H1 (cell line): ENCODE results near the gene GPBP1. TPM values are rescaled to one million over a fixed set of nuclear protein-coding genes. Genes with fewer than 3 reads are reported as not detected.

Experiments used
- CTCF ChIA-PET: fragments of 300-600 bp; sonication (Branson Sonifier 250); formaldehyde crosslinking; loops from one replicate; lab custom pipeline; 2021; ENCODE audit not compliant: partially characterized antibody; lab: Charles Lee
- POLR2A ChIA-PET: fragments of 300-600 bp; sonication (Branson Sonifier 250); formaldehyde crosslinking; loops from one replicate; lab custom pipeline; 2021; ENCODE audit warnings: inconsistent platforms; ENCODE audit not compliant: partially characterized antibody; lab: Charles Lee
- DNase-seq, 2 experiments: peaks; one replicate each; pipeline versions ENCODE4 v3.0.0 to v3.0.0-alpha.2; 2010 to 2022; ENCODE audit warnings: low spot score in 2 of 2, low read depth in 1 of 2, mixed read lengths in 1 of 2
- FAIRE-seq: peaks from 2 replicates; lab custom pipeline; 2011; peaks lifted over from hg19 to GRCh38; lab: Jason Lieb, UNC
- H2AFZ ChIP-seq: 2 replicates; pipeline ENCODE4 v1.8.1; 2012; ENCODE audit warnings: low read length, inconsistent platforms
- H2AK5ac ChIP-seq: 2 replicates; pipeline ENCODE4 v1.6.1; 2013; ENCODE audit warnings: low read depth, low read length
- H2BK120ac ChIP-seq: replicated peaks from 2 replicates; pipeline ENCODE3; 2013; ENCODE audit warnings: low read depth, low read length, inconsistent platforms
- H2BK12ac ChIP-seq: 2 replicates; pipeline ENCODE4 v1.6.1; 2013; ENCODE audit warnings: low read depth, low read length
- H2BK15ac ChIP-seq: 2 replicates; pipeline ENCODE4 v1.6.1; 2013; ENCODE audit warnings: low read length
- H2BK20ac ChIP-seq: 2 replicates; pipeline ENCODE4 v1.6.1; 2013; ENCODE audit warnings: low read length
- H2BK5ac ChIP-seq: 2 replicates; pipeline ENCODE4 v1.6.1; 2013; ENCODE audit warnings: low read depth, low read length
- H3K14ac ChIP-seq: 2 replicates; pipeline ENCODE4 v1.6.1; 2013; ENCODE audit warnings: inconsistent platforms; ENCODE audit not compliant: insufficient read length
- H3K18ac ChIP-seq: 2 replicates; pipeline ENCODE4 v1.6.1; 2013; ENCODE audit warnings: low read length; ENCODE audit errors: extremely low read depth
- H3K23ac ChIP-seq: 2 replicates; pipeline ENCODE4 v1.6.1; 2013; ENCODE audit warnings: inconsistent platforms; ENCODE audit not compliant: insufficient read length
- H3K23me2 ChIP-seq: 2 replicates; pipeline ENCODE4 v1.6.1; 2013; ENCODE audit warnings: low read depth, low read length
- H3K27ac ChIP-seq: 2 replicates; pipeline ENCODE4 v1.6.1; 2011; ENCODE audit warnings: low read depth, low read length, inconsistent platforms
- H3K27me3 ChIP-seq, 4 experiments: replicated peaks in 1 of 4; 1 replicate in 1 of 4; 2 replicates in 3 of 4; pipeline versions ENCODE4 v1.6.1 to v1.8.1; 2011 to 2013; ENCODE audit warnings: low read length in 3 of 4, mild to moderate bottlenecking in 3 of 4, inconsistent platforms in 2 of 4, mixed read lengths in 2 of 4, moderate library complexity in 1 of 4; ENCODE audit not compliant: control insufficient read depth in 3 of 4, insufficient read depth in 3 of 4; ENCODE audit errors: extremely low read depth in 1 of 4
- H3K36me3 ChIP-seq, 4 experiments: 2 replicates each; pipeline versions ENCODE4 v1.6.1 to v1.8.1; 2011 to 2013; ENCODE audit warnings: mild to moderate bottlenecking in 4 of 4, low read length in 3 of 4, moderate library complexity in 2 of 4, control low read depth in 1 of 4, inconsistent platforms in 1 of 4; ENCODE audit not compliant: insufficient read depth in 4 of 4, control insufficient read depth in 2 of 4
- H3K4ac ChIP-seq: replicated peaks from 2 replicates; pipeline ENCODE3; 2013; ENCODE audit warnings: low read length, low read depth, mixed read lengths, inconsistent platforms; ENCODE audit not compliant: insufficient read length
- H3K4me1 ChIP-seq, 4 experiments: replicated peaks in 1 of 4; 1 replicate in 1 of 4; 2 replicates in 3 of 4; pipeline versions ENCODE4 v1.6.1 to v1.8.1; 2011 to 2013; ENCODE audit warnings: low read length in 3 of 4, inconsistent platforms in 2 of 4, mixed read lengths in 1 of 4; ENCODE audit not compliant: insufficient read depth in 4 of 4, control insufficient read depth in 3 of 4
- H3K4me2 ChIP-seq, 2 experiments: 2 replicates each; pipeline versions ENCODE4 v1.6.1 to v1.8.1; 2011 to 2013; ENCODE audit warnings: low read depth in 2 of 2, low read length in 2 of 2, control low read depth in 1 of 2, inconsistent platforms in 1 of 2, mild to moderate bottlenecking in 1 of 2; ENCODE audit not compliant: insufficient read depth in 1 of 2
- H3K4me3 ChIP-seq, 4 experiments: fragments of 200-600, 300-600 bp in 1 of 4; sonication (generic), shearing (Covaris generic), sonication (Bioruptor Twin) in 1 of 4; 2 replicates each; pipeline versions ENCODE4 v1.5.1 to v1.8.1; 2011 to 2016; ENCODE audit warnings: low read length in 4 of 4, low read depth in 3 of 4, control low read depth in 2 of 4, inconsistent platforms in 2 of 4, mild to moderate bottlenecking in 2 of 4, mixed read lengths in 1 of 4, moderate library complexity in 1 of 4; ENCODE audit not compliant: insufficient read depth in 2 of 4; ENCODE audit errors: extremely low read depth in 1 of 4
- H3K56ac ChIP-seq: replicated peaks from 2 replicates; pipeline ENCODE3; 2013; ENCODE audit warnings: low read depth, mild to moderate bottlenecking, mixed read lengths, low read length, inconsistent platforms; ENCODE audit not compliant: insufficient read length
- H3K79me1 ChIP-seq: 2 replicates; pipeline ENCODE4 v1.6.1; 2013; ENCODE audit warnings: low read depth, low read length, control low read depth
- H3K79me2 ChIP-seq, 2 experiments: 2 replicates each; pipeline versions ENCODE4 v1.6.1 to v1.8.1; 2012 to 2013; ENCODE audit warnings: low read length in 2 of 2, mild to moderate bottlenecking in 2 of 2, inconsistent platforms in 1 of 2; ENCODE audit not compliant: insufficient read depth in 2 of 2, control insufficient read depth in 1 of 2
- H3K9ac ChIP-seq, 4 experiments: replicated peaks in 1 of 4; 1 replicate in 1 of 4; 2 replicates in 3 of 4; pipeline versions ENCODE4 v1.6.1 to v1.8.1; 2011 to 2013; ENCODE audit warnings: low read depth in 3 of 4, low read length in 3 of 4, control low read depth in 2 of 4, mild to moderate bottlenecking in 2 of 4, moderate library complexity in 2 of 4, inconsistent platforms in 1 of 4; ENCODE audit errors: extremely low read depth in 1 of 4
- H3K9me3 ChIP-seq, 2 experiments: 2 replicates each; pipeline versions ENCODE4 v1.6.1 to v1.8.1; 2012 to 2013; ENCODE audit warnings: mild to moderate bottlenecking in 2 of 2, moderate library complexity in 2 of 2, control low read depth in 1 of 2, inconsistent platforms in 1 of 2, low read depth in 1 of 2, low read length in 1 of 2, mixed read lengths in 1 of 2; ENCODE audit not compliant: insufficient read depth in 2 of 2
- H4K20me1 ChIP-seq, 2 experiments: replicated peaks in 1 of 2; 2 replicates each; pipeline versions ENCODE3 to v1.8.1; 2011 to 2013; ENCODE audit warnings: inconsistent platforms in 2 of 2, low read length in 2 of 2, mild to moderate bottlenecking in 1 of 2; ENCODE audit not compliant: insufficient read depth in 2 of 2, control insufficient read depth in 1 of 2
- H4K5ac ChIP-seq: 2 replicates; pipeline ENCODE4 v1.6.1; 2013; ENCODE audit warnings: low read length, low read depth, mixed read lengths, inconsistent platforms; ENCODE audit not compliant: insufficient read length
- H4K8ac ChIP-seq: 2 replicates; pipeline ENCODE4 v1.8.0; 2013; ENCODE audit warnings: mild to moderate bottlenecking, moderate library complexity, low read length, inconsistent platforms; ENCODE audit not compliant: insufficient read depth; ENCODE audit errors: extremely low read depth
- H4K91ac ChIP-seq: replicated peaks from 2 replicates; pipeline ENCODE3; 2013; ENCODE audit warnings: low read length, mixed read lengths, inconsistent platforms; ENCODE audit not compliant: insufficient read length
- CTBP2 ChIP-seq: IDR thresholded peaks from 2 replicates; pipeline ENCODE4 v1.7.0; 2011; ENCODE audit warnings: borderline replicate concordance, mild to moderate bottlenecking, moderate library complexity, mixed read lengths, low read length; ENCODE audit not compliant: insufficient read depth, insufficient read length
- EP300 ChIP-seq, 2 experiments: IDR thresholded peaks; 1 replicate in 1 of 2; 2 replicates in 1 of 2; pipeline ENCODE4 v1.6.1; 2011 to 2012; ENCODE audit warnings: low read depth in 2 of 2, low read length in 2 of 2, mild to moderate bottlenecking in 2 of 2, borderline replicate concordance in 1 of 2, inconsistent platforms in 1 of 2, moderate library complexity in 1 of 2
- FOSL1 ChIP-seq: IDR thresholded peaks from 2 replicates; pipeline ENCODE4 v1.6.1; 2011; ENCODE audit warnings: mild to moderate bottlenecking, low read depth, low read length, moderate library complexity; ENCODE audit not compliant: insufficient read depth
- JUND ChIP-seq: IDR thresholded peaks from 2 replicates; pipeline ENCODE4 v1.6.1; 2011; ENCODE audit warnings: mild to moderate bottlenecking, improper control_type of control experiment, low read length
- POLR2AphosphoS5 ChIP-seq: IDR thresholded peaks from 2 replicates; pipeline ENCODE4 v1.6.1; 2011; ENCODE audit warnings: low read depth, low read length
- RFX5 ChIP-seq: IDR thresholded peaks from 2 replicates; pipeline ENCODE4 v1.6.1; 2011; ENCODE audit warnings: low read depth, low read length, improper control_type of control experiment, borderline replicate concordance
- TAF1 ChIP-seq: IDR thresholded peaks from 2 replicates; pipeline ENCODE4 v1.6.1; 2011; ENCODE audit warnings: mild to moderate bottlenecking, low read depth, low read length
- TBP ChIP-seq: IDR thresholded peaks from 2 replicates; pipeline ENCODE4 v1.6.1; 2011; ENCODE audit warnings: low read depth, low read length, improper control_type of control experiment
- YY1 ChIP-seq: IDR thresholded peaks from 2 replicates; pipeline ENCODE4 v1.6.1; 2011; ENCODE audit warnings: low read depth, mild to moderate bottlenecking, low read length
- WGBS, 2 experiments: shearing (Covaris generic) in 1 of 2; methylation state at CpG; one replicate each; pipeline versions ENCODE4 v1.1.6 to v1.1.7; 2013 to 2015; ENCODE audit warnings: low lambda C conversion rate in 2 of 2, mixed read lengths in 2 of 2, inconsistent platforms in 1 of 2, low coverage in 1 of 2, missing lambda C conversion rate in 1 of 2; ENCODE audit not compliant: insufficient replicate concordance in 2 of 2, insufficient coverage in 1 of 2, insufficient read length in 1 of 2; ENCODE audit errors: extremely low coverage in 1 of 2, missing lambda C conversion rate in 1 of 2; 5-methylcytosine and 5-hydroxymethylcytosine counted together
- polyA plus RNA-seq, 7 experiments: library from polyadenylated mRNA; depleted of rRNA in 3 of 7; stranded (reverse) in 5 of 7; unstranded in 2 of 7; fragments of >200 nt in 5 of 7; fragments of 200-250 nt in 2 of 7; gene quantifications; 1 replicate in 5 of 7; 2 replicates in 1 of 7; 4 replicates in 1 of 7; pipeline versions ENCODE4 v1.2.1 to v1.2.3, GENCODE V29; 2011 to 2013; ENCODE audit warnings: missing spikeins in 2 of 7, mixed read lengths in 2 of 7
- total RNA-seq: library from RNA; stranded (reverse); fragmentation: NEBNext Ultra II Directional; extraction: Animal tissue kit (Norgen Biotek cat#: 25700); gene quantifications from 2 replicates; pipeline ENCODE4 v1.2.1, GENCODE V29; 2021
- TF ChIP-seq, protein P1 (sequence below): IDR thresholded peaks from 2 replicates; pipeline ENCODE4 v1.6.1; 2012; ENCODE audit warnings: low read length, inconsistent platforms

GPBP1 gene
- total and polyA plus RNA-seq, 2 of the 8 experiments (the other 6 are each of a cell fraction or from before 2014, with no cell fraction given): 29.2 to 108 TPM

DNA sequence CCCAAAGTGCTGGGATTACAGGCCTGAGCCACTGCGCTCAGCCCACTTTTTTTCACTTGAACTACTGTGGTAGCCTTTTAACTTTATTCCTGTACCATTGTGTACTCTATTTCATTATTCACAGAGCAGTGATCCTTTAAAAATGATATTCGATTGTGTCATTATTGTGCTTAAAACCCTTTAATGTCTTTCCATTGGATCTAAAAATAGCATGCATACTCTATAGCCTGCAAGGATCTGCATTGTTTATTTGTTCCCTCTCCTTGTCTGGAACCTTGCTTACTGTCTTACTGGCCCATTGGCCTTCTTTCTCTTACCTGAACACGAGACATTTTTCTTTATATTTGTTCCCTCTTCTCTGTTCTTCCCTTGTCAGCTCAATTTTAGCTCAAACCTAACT is 15.7 kb downstream of the GPBP1 start:
- Histone ChIP-seq H2BK20ac (no peak overlapping the region), H2BK5ac (no peak overlapping the region), H3K9me3 (no peaks in the 10 kb centered on the region), H3K4me3 (no peak overlapping the region), H3K9ac (no peak overlapping the region), H3K79me1 (peaks cover 2% of the 10 kb centered on the region; the same call in 1 of the 2 replicates), H2AK5ac (no peak overlapping the region), H3K18ac (no peak overlapping the region), H3K56ac (no peak overlapping the region), H3K27ac (no peak overlapping the region), H3K23me2 (no peaks in the 10 kb centered on the region), H3K27me3 (no peaks in the 10 kb centered on the region), H2AFZ (no peak overlapping the region), H3K36me3 (peaks cover 0 to 13% (median 0%) of the 10 kb centered on the region in 4 experiments; a peak in 3 of 8 replicates), H4K8ac (no peak overlapping the region), H4K5ac (no peak overlapping the region), H2BK15ac (no peak overlapping the region), H3K14ac (no peak overlapping the region), H3K4me1 (peaks cover 0 to 8% (median 4%) of the 10 kb centered on the region in 4 experiments; a peak in 3 of 7 replicates), H4K91ac (no peak overlapping the region), H3K4me2 (no peak overlapping the region), H2BK12ac (no peak overlapping the region), H3K23ac (no peak overlapping the region), H3K4ac (no peak overlapping the region), H2BK120ac (no peak overlapping the region), H4K20me1 (peaks cover 34 to 44% of the 10 kb centered on the region in 2 experiments), H3K79me2 (peaks cover 84 to 100% of the 10 kb centered on the region in 2 experiments)
- ChIA-PET CTCF (interaction anchor here (0.9 to 1.7 kb wide), 4 partner anchors 13 to 217 kb away, joined by 3 to 7 read pairs (median 4); no protein-coding TSS in a partner anchor), POLR2A (interaction anchor here (1.7 to 1.9 kb wide), 3 partner anchors 10 to 14 kb away, joined by 4 to 7 read pairs (median 7); no protein-coding TSS in a partner anchor)
- WGBS, 2 experiments: 93% methylated on average over 3 of the region's 3 CpGs; no CpG with 5 or more reads in 1 of the 2 experiments
- FAIRE-seq (no peak), DNase-seq (no peak)
- no peak for TF ChIP-seq FOSL1
- TF ChIP-seq CTBP2: no peak
- TF ChIP-seq EP300 (IDR thresholded peaks at IDR 0.05; ENCODE audit: borderline replicate concordance in 1 of 2, low read depth in 2 of 2, low read length in 2 of 2): no peak
- TF ChIP-seq TBP: no peak
- no peak for TF ChIP-seq RFX5
- TF ChIP-seq, protein P1, sequence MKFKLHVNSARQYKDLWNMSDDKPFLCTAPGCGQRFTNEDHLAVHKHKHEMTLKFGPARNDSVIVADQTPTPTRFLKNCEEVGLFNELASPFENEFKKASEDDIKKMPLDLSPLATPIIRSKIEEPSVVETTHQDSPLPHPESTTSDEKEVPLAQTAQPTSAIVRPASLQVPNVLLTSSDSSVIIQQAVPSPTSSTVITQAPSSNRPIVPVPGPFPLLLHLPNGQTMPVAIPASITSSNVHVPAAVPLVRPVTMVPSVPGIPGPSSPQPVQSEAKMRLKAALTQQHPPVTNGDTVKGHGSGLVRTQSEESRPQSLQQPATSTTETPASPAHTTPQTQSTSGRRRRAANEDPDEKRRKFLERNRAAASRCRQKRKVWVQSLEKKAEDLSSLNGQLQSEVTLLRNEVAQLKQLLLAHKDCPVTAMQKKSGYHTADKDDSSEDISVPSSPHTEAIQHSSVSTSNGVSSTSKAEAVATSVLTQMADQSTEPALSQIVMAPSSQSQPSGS: no peak
- no peak for TF ChIP-seq POLR2AphosphoS5
- TF ChIP-seq TAF1: no peak
- TF ChIP-seq JUND: no peak
- no peak for TF ChIP-seq YY1
